A549 (cell line): ENCODE measurements around the gene ARHGAP31.

ENCODE experiments used
- EP300 ChIP-seq, 2 experiments: fragments of >200 bp; sonication (Bioruptor Twin); formaldehyde crosslinking; IDR thresholded peaks; 2 replicates in 1 of 2; 3 replicates in 1 of 2; pipeline ENCODE4 v1.6.1; 2016 to 2017
- HOXB5 ChIP-seq: fragments of 250-450 bp; sonication (Bioruptor Pico); IDR thresholded peaks from 2 replicates; pipeline ENCODE4 v1.5.0; 2020; ENCODE audit warnings: mild to moderate bottlenecking, moderate library complexity
- PHF8 ChIP-seq: fragments of 200-600 bp; sonication (generic); IDR thresholded peaks from 2 replicates; pipeline ENCODE4 v1.6.1; 2016; ENCODE audit warnings: low read depth, mild to moderate bottlenecking, antibody characterized with exemption, moderate library complexity, borderline replicate concordance
- POLR2A ChIP-seq: IDR thresholded peaks from 2 replicates; pipeline ENCODE4 v1.6.1; 2012; ENCODE audit warnings: mild to moderate bottlenecking, low read length
- RFX5 ChIP-seq: fragments of 450-650 bp; IDR thresholded peaks from 2 replicates; pipeline ENCODE4 v1.7.1; 2014; ENCODE audit warnings: antibody characterized with exemption, mild to moderate bottlenecking, moderate library complexity
- TF ChIP-seq, protein P1 (sequence below): fragments of >200 bp; sonication (Bioruptor Twin); formaldehyde crosslinking; IDR thresholded peaks from 3 replicates; pipeline ENCODE4 v1.5.1; 2016
- TF ChIP-seq, protein P2 (sequence below): IDR thresholded peaks from 2 replicates; pipeline ENCODE4 v1.6.1; 2012
- TF ChIP-seq, protein P3 (sequence below): fragments of 150-350 bp; IDR thresholded peaks from 2 replicates; pipeline ENCODE4 v1.6.1; 2014; ENCODE audit warnings: low read depth, mild to moderate bottlenecking, low read length

DNA sequence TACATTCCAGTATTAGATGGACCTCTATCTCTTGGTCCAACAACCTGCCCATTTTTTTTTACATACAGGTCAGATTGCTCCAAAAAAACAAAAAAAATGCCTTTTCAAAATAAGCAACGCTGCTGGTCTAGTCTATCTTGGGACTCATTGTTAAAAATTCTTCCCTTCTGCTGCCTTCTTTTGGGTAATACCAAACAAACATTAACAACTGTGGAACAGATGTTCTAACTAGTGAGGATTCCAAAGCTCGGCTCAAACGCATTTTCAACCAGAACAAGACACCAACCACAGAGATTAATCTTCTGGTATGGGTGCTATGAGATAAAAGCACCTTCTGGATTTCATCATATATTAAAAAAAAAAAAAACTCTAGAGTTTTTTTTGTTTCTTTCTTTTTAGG lies 24.7 kb downstream of the ARHGAP31 start:
- TF ChIP-seq RFX5 = no peak
- TF ChIP-seq, protein P1, sequence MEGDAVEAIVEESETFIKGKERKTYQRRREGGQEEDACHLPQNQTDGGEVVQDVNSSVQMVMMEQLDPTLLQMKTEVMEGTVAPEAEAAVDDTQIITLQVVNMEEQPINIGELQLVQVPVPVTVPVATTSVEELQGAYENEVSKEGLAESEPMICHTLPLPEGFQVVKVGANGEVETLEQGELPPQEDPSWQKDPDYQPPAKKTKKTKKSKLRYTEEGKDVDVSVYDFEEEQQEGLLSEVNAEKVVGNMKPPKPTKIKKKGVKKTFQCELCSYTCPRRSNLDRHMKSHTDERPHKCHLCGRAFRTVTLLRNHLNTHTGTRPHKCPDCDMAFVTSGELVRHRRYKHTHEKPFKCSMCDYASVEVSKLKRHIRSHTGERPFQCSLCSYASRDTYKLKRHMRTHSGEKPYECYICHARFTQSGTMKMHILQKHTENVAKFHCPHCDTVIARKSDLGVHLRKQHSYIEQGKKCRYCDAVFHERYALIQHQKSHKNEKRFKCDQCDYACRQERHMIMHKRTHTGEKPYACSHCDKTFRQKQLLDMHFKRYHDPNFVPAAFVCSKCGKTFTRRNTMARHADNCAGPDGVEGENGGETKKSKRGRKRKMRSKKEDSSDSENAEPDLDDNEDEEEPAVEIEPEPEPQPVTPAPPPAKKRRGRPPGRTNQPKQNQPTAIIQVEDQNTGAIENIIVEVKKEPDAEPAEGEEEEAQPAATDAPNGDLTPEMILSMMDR = no peak
- TF ChIP-seq POLR2A = no peak
- TF ChIP-seq, protein P2, sequence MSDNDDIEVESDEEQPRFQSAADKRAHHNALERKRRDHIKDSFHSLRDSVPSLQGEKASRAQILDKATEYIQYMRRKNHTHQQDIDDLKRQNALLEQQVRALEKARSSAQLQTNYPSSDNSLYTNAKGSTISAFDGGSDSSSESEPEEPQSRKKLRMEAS = no peak
- TF ChIP-seq, protein P3, sequence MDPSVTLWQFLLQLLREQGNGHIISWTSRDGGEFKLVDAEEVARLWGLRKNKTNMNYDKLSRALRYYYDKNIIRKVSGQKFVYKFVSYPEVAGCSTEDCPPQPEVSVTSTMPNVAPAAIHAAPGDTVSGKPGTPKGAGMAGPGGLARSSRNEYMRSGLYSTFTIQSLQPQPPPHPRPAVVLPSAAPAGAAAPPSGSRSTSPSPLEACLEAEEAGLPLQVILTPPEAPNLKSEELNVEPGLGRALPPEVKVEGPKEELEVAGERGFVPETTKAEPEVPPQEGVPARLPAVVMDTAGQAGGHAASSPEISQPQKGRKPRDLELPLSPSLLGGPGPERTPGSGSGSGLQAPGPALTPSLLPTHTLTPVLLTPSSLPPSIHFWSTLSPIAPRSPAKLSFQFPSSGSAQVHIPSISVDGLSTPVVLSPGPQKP = no peak
- TF ChIP-seq PHF8 = no peak
- TF ChIP-seq EP300 (IDR thresholded peaks at IDR 0.05) = no peak
- no peak for TF ChIP-seq HOXB5
